ENCODE data around the gene ADAM33.

Gene ADAM33

GRCh38 chr20:3628502-3629314, 53.1 kb downstream of the ADAM33 start:
- Histone ChIP-seq H3K79me2 (ENCODE audit: insufficient read depth, low read length) (no peaks in the 10 kb centered on the region), H3K36me3 (ENCODE audit: insufficient read depth, low read length) (peaks cover 9% of the 10 kb centered on the region; the same call in 1 of the 2 replicates), H2AFZ (ENCODE audit: low read length) (no peak overlapping the region), H3K9ac (ENCODE audit: low read depth, low read length, poor library complexity, severe bottlenecking) (no peak overlapping the region), H3K4me2 (ENCODE audit: low read depth, low read length, poor library complexity, severe bottlenecking) (no peak overlapping the region), H3K4me1 (ENCODE audit: insufficient read depth, low read length, poor library complexity, severe bottlenecking) (no peaks in the 10 kb centered on the region), H3K27me3 (ENCODE audit: insufficient read depth, low read length, poor library complexity, severe bottlenecking) (no peaks in the 10 kb centered on the region), H3K4me3 (ENCODE audit: low read length, poor library complexity, severe bottlenecking) (no peak overlapping the region), H3K9me3 (ENCODE audit: insufficient read depth, low read depth, low read length) (no peaks in the 10 kb centered on the region), H3F3A (ENCODE audit: low read depth) (no peaks in the 10 kb centered on the region), H4K20me1 (ENCODE audit: insufficient read depth, low read length, poor library complexity, severe bottlenecking) (no peaks in the 10 kb centered on the region), H3K9me2 (replicated peaks; ENCODE audit: low read depth, low read length) (no peaks in the 10 kb centered on the region)
- no peak for TF ChIP-seq EZH2phosphoT487 (IDR thresholded peaks at IDR 0.05; ENCODE audit: borderline replicate concordance)
- TF ChIP-seq, protein P1, sequence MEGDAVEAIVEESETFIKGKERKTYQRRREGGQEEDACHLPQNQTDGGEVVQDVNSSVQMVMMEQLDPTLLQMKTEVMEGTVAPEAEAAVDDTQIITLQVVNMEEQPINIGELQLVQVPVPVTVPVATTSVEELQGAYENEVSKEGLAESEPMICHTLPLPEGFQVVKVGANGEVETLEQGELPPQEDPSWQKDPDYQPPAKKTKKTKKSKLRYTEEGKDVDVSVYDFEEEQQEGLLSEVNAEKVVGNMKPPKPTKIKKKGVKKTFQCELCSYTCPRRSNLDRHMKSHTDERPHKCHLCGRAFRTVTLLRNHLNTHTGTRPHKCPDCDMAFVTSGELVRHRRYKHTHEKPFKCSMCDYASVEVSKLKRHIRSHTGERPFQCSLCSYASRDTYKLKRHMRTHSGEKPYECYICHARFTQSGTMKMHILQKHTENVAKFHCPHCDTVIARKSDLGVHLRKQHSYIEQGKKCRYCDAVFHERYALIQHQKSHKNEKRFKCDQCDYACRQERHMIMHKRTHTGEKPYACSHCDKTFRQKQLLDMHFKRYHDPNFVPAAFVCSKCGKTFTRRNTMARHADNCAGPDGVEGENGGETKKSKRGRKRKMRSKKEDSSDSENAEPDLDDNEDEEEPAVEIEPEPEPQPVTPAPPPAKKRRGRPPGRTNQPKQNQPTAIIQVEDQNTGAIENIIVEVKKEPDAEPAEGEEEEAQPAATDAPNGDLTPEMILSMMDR (conservative IDR thresholded peaks at IDR 0.05; ENCODE audit: low read length) = no peak

GRCh38 chr20:3627476-3627875, 54.3 kb downstream of the ADAM33 start:
- H3K79me2 ChIP-seq (ENCODE audit: insufficient read depth, low read length) = no peaks in the 10 kb centered on the region
- TF ChIP-seq, protein P1 (conservative IDR thresholded peaks at IDR 0.05; ENCODE audit: low read length) = no peak
- TF ChIP-seq EZH2phosphoT487 (IDR thresholded peaks at IDR 0.05; ENCODE audit: borderline replicate concordance) = no peak
- no peaks in the 10 kb centered on the region for H3K27me3 ChIP-seq (ENCODE audit: insufficient read depth, low read length, poor library complexity, severe bottlenecking)
- H2AFZ ChIP-seq (ENCODE audit: low read length) = no peak overlapping the region
- H3K9ac ChIP-seq (ENCODE audit: low read depth, low read length, poor library complexity, severe bottlenecking) = no peak overlapping the region
- no peaks in the 10 kb centered on the region for H3F3A ChIP-seq (ENCODE audit: low read depth)
- no peak overlapping the region for H3K4me3 ChIP-seq (ENCODE audit: low read length, poor library complexity, severe bottlenecking)
- H3K4me1 ChIP-seq (ENCODE audit: insufficient read depth, low read length, poor library complexity, severe bottlenecking) = no peaks in the 10 kb centered on the region
- H3K9me3 ChIP-seq (ENCODE audit: insufficient read depth, low read depth, low read length) = no peaks in the 10 kb centered on the region
- H3K4me2 ChIP-seq (ENCODE audit: low read depth, low read length, poor library complexity, severe bottlenecking) = no peak overlapping the region
- no peaks in the 10 kb centered on the region for H4K20me1 ChIP-seq (ENCODE audit: insufficient read depth, low read length, poor library complexity, severe bottlenecking)
- peaks cover 9% of the 10 kb centered on the region; the same call in 1 of the 2 replicates for H3K36me3 ChIP-seq (ENCODE audit: insufficient read depth, low read length)
- no peaks in the 10 kb centered on the region for H3K9me2 ChIP-seq (replicated peaks; ENCODE audit: low read depth, low read length)

- TF ChIP-seq EZH2phosphoT487 (IDR thresholded peaks at IDR 0.05; ENCODE audit: borderline replicate concordance) = no peak
- TF ChIP-seq, protein P1 (conservative IDR thresholded peaks at IDR 0.05; ENCODE audit: low read length) = no peak
- Histone ChIP-seq H3K36me3 (ENCODE audit: insufficient read depth, low read length) (no peaks in the 10 kb centered on the region; the same call in 1 of the 2 replicates), H3K4me3 (ENCODE audit: low read length, poor library complexity, severe bottlenecking) (no peak overlapping the region), H3K9me3 (ENCODE audit: insufficient read depth, low read depth, low read length) (no peaks in the 10 kb centered on the region), H3F3A (ENCODE audit: low read depth) (no peaks in the 10 kb centered on the region), H2AFZ (ENCODE audit: low read length) (no peak overlapping the region), H3K4me2 (ENCODE audit: low read depth, low read length, poor library complexity, severe bottlenecking) (no peak overlapping the region), H4K20me1 (ENCODE audit: insufficient read depth, low read length, poor library complexity, severe bottlenecking) (no peaks in the 10 kb centered on the region), H3K9me2 (replicated peaks; ENCODE audit: low read depth, low read length) (no peaks in the 10 kb centered on the region), H3K9ac (ENCODE audit: low read depth, low read length, poor library complexity, severe bottlenecking) (no peak overlapping the region), H3K4me1 (ENCODE audit: insufficient read depth, low read length, poor library complexity, severe bottlenecking) (no peaks in the 10 kb centered on the region), H3K79me2 (ENCODE audit: insufficient read depth, low read length) (no peaks in the 10 kb centered on the region), H3K27me3 (ENCODE audit: insufficient read depth, low read length, poor library complexity, severe bottlenecking) (no peaks in the 10 kb centered on the region)
Measured at GRCh38 chr20:3622406-3622805, 59.4 kb downstream of the ADAM33 start.
